OCI-LY7 (cell line): ENCODE data around the gene PRODH.
"Not testable (repeated sequence)": the region's sequence is repeated elsewhere in the genome, so short reads cannot be mapped to it uniquely, and the experiment has no call there.

Experiments
- EZH2phosphoT487 ChIP-seq: fragments of 200-600 bp; sonication (generic); IDR thresholded peaks from 2 replicates; pipeline ENCODE4 v1.6.1; 2018; ENCODE audit warnings: low read depth, borderline replicate concordance, mild to moderate bottlenecking, mixed run types, antibody characterized with exemption, low read length, moderate library complexity, mixed read lengths
- TF ChIP-seq, protein P1 (sequence below): fragments of 200-600 bp; sonication (generic); conservative IDR thresholded peaks from 2 replicates; pipeline ENCODE4 v1.5.1; 2014; ENCODE audit warnings: mild to moderate bottlenecking, antibody characterized with exemption, low read length, moderate library complexity, mixed read lengths

- TF ChIP-seq, protein P1, sequence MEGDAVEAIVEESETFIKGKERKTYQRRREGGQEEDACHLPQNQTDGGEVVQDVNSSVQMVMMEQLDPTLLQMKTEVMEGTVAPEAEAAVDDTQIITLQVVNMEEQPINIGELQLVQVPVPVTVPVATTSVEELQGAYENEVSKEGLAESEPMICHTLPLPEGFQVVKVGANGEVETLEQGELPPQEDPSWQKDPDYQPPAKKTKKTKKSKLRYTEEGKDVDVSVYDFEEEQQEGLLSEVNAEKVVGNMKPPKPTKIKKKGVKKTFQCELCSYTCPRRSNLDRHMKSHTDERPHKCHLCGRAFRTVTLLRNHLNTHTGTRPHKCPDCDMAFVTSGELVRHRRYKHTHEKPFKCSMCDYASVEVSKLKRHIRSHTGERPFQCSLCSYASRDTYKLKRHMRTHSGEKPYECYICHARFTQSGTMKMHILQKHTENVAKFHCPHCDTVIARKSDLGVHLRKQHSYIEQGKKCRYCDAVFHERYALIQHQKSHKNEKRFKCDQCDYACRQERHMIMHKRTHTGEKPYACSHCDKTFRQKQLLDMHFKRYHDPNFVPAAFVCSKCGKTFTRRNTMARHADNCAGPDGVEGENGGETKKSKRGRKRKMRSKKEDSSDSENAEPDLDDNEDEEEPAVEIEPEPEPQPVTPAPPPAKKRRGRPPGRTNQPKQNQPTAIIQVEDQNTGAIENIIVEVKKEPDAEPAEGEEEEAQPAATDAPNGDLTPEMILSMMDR = not testable (repeated sequence)
- TF ChIP-seq EZH2phosphoT487 = not testable (repeated sequence)
Observed at GRCh38 chr22:18972591-18972990, 36.5 kb upstream of the PRODH start.
